Calu3 (cell line): ENCODE results near the gene FANCD2OS. TPM values are rescaled to one million over a fixed set of nuclear protein-coding genes. Genes with fewer than 3 reads are reported as not detected.

Source experiments
- BruUV-seq: library from RNA; stranded (reverse); fragments of 400-500 nt; replicated peaks from 2 replicates; lab custom pipeline; 2021; lab: Mats Ljungman, UMichigan
- CTCF ChIA-PET: fragments of 300-600 bp; sonication (Branson Sonifier 250); formaldehyde crosslinking; loops from one replicate; lab custom pipeline; 2022; ENCODE audit warnings: antibody characterized with exemption; lab: Charles Lee
- DNase-seq: peaks from one replicate; pipeline ENCODE4 v3.0.0; 2022
- H3K27ac Mint-ChIP-seq: one replicate; pipeline ENCODE4 v1.8.0; 2022; ENCODE audit warnings: mixed read lengths; ENCODE audit not compliant: unreplicated experiment
- H3K27me3 Mint-ChIP-seq: one replicate; pipeline ENCODE4 v1.8.0; 2022; ENCODE audit warnings: mixed read lengths; ENCODE audit not compliant: unreplicated experiment
- H3K36me3 Mint-ChIP-seq: one replicate; pipeline ENCODE4 v1.8.0; 2022; ENCODE audit warnings: mild to moderate bottlenecking, moderate library complexity, mixed read lengths; ENCODE audit not compliant: insufficient read depth, unreplicated experiment
- H3K4me1 Mint-ChIP-seq: one replicate; pipeline ENCODE4 v1.8.0; 2022; ENCODE audit warnings: mild to moderate bottlenecking, low read depth, mixed read lengths; ENCODE audit not compliant: unreplicated experiment
- H3K4me3 Mint-ChIP-seq: one replicate; pipeline ENCODE4 v1.8.0; 2022; ENCODE audit warnings: mild to moderate bottlenecking, low read depth, moderate library complexity, mixed read lengths; ENCODE audit not compliant: unreplicated experiment
- H3K9me3 Mint-ChIP-seq: one replicate; pipeline ENCODE4 v1.8.0; 2022; ENCODE audit warnings: low read depth, mixed read lengths; ENCODE audit not compliant: unreplicated experiment
- intact Hi-C: fragments of 100-400 bp; cut with micrococcal nuclease; formaldehyde crosslinking; loops from one replicate; pipeline ENCODE4 v1.10.0; 2022; ENCODE audit not compliant: unreplicated experiment
- total RNA-seq: library from RNA; stranded (reverse); gene quantifications from 2 replicates; pipeline ENCODE4 v1.2.3, GENCODE V29; 2022
- TF ChIP-seq, protein P1 (sequence below): fragments of 200-600 bp; IDR thresholded peaks from one replicate; pipeline ENCODE4 v1.8.0; 2022; ENCODE audit warnings: antibody characterized with exemption; ENCODE audit not compliant: unreplicated experiment

Gene FANCD2OS
- total RNA-seq, 1 experiment from 2014 or later, result not detected

DNA sequence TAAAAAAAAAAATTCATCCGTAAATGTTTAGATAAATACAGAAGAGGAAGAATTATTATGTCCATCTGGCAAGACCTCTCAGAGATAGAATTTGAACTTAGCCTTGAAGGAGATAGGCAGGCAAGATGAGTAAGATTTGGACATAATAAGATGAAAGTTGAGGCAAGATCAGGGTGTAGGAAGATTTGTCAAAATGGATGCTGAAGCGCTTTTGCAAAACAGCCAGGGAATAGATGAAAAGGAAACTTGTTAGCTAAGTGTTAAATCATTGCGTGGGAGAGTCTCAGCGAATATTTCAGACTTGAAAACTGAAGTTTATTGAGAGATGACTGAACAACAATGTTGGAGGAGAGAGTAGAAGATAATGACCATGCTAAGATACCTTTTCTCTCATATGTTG lies 14.7 kb upstream of the FANCD2OS start:
- no TSS peak for BruUV-seq

DNA sequence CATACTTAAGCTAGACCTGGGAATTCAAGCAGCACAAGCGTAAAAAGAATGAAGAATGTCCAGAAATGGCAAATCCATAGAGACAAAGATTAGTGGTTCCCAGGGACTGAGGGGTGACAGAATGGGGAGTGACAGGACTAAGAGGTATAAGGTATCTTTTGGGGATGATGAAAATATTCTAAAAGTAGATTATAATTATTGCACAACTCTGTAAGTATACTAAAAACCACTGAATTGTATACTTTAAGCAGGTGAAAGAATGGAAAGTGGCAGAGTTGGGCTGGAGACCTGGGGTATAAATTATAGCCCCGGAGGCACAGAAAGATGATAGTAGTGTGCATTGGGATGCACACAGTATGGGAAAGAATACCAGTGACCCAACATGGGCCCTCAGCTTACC lies 13.0 kb upstream of the FANCD2OS start:
- CTCF ChIA-PET, result no interaction called here
- no peaks in the 10 kb centered on the region for H3K4me1 Mint-ChIP-seq
- TF ChIP-seq, protein P1, sequence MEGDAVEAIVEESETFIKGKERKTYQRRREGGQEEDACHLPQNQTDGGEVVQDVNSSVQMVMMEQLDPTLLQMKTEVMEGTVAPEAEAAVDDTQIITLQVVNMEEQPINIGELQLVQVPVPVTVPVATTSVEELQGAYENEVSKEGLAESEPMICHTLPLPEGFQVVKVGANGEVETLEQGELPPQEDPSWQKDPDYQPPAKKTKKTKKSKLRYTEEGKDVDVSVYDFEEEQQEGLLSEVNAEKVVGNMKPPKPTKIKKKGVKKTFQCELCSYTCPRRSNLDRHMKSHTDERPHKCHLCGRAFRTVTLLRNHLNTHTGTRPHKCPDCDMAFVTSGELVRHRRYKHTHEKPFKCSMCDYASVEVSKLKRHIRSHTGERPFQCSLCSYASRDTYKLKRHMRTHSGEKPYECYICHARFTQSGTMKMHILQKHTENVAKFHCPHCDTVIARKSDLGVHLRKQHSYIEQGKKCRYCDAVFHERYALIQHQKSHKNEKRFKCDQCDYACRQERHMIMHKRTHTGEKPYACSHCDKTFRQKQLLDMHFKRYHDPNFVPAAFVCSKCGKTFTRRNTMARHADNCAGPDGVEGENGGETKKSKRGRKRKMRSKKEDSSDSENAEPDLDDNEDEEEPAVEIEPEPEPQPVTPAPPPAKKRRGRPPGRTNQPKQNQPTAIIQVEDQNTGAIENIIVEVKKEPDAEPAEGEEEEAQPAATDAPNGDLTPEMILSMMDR, result no peak
- peaks cover 2% of the 10 kb centered on the region for H3K9me3 Mint-ChIP-seq
- intact Hi-C loops, result no loop called here
- no peaks in the 10 kb centered on the region for H3K27me3 Mint-ChIP-seq
- H3K27ac Mint-ChIP-seq, result no peak overlapping the region
- H3K36me3 Mint-ChIP-seq, result peaks cover 48% of the 10 kb centered on the region
- no peak overlapping the region for H3K4me3 Mint-ChIP-seq
- DNase-seq, result no peak
- no TSS peak for BruUV-seq

More for the DNA sequence above, 14.7 kb upstream of the FANCD2OS start:
- Mint-ChIP-seq H3K27ac (no peak overlapping the region), H3K4me3 (no peak overlapping the region), H3K4me1 (no peaks in the 10 kb centered on the region), H3K27me3 (no peaks in the 10 kb centered on the region), H3K9me3 (peaks cover 2% of the 10 kb centered on the region), H3K36me3 (peaks cover 46% of the 10 kb centered on the region)
- CTCF ChIA-PET, result no interaction called here
- DNase-seq, result no peak
- TF ChIP-seq, protein P1, result no peak
- intact Hi-C loops, result no loop called here

DNA sequence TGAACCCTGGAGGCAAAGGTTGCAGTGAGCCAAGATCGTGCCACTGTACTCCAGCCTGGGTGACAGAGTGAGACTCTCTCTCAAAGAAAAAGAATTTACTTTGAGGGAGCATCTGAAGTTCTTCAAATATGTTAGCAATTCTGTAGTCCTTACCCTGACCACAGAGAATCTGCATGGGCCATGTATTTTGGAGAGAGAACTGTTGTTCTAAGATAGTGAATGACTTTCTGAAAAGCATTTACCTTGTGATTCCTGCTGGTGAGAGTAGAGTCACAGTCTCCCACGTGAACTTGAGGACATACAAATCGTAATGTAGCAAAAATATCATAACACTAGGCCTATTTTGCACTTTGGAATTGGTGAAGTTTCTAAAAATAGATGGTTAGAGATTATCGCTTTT lies 11.3 kb upstream of the FANCD2OS start:
- CTCF ChIA-PET, result interaction anchor here (0.7 kb wide), 2 partner anchors 234 to 235 kb away, joined by 4 to 5 read pairs; no protein-coding TSS in a partner anchor
- no peak overlapping the region for H3K4me3 Mint-ChIP-seq
- H3K9me3 Mint-ChIP-seq, result peaks cover 2% of the 10 kb centered on the region
- H3K27ac Mint-ChIP-seq, result no peak overlapping the region
- no peaks in the 10 kb centered on the region for H3K27me3 Mint-ChIP-seq
- H3K36me3 Mint-ChIP-seq, result peaks cover 44% of the 10 kb centered on the region
- no peaks in the 10 kb centered on the region for H3K4me1 Mint-ChIP-seq
- no TSS peak for BruUV-seq
- intact Hi-C loops, result no loop called here
- TF ChIP-seq, protein P1, result no peak
- no peak for DNase-seq

DNA sequence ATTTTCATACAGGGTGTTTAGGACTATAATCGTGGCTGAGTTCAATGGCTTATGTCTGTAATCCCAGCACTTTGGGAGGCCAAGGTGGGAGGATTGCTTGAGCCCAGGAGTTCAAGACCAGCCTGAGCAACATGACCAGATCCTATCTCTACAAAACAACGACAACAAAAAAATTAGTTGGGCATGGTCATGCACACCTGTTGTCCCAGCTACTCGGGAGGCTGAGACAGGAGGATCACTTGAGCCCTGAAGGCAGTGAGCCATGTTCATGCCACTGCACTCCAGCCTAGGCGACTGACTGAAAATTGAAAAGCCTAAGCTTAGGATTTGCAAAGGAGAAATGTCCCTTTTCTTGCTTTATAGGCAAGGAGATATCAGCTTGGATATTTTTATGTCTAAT lies 8.9 kb upstream of the FANCD2OS start:
- CTCF ChIA-PET, result no interaction called here
- TF ChIP-seq, protein P1, result no peak
- peak overlapping the region; percentile 99 for H3K4me3 Mint-ChIP-seq
- no peak for DNase-seq
- no peaks in the 10 kb centered on the region for H3K4me1 Mint-ChIP-seq
- peaks cover 31% of the 10 kb centered on the region for H3K36me3 Mint-ChIP-seq
- H3K9me3 Mint-ChIP-seq, result no peaks in the 10 kb centered on the region
- BruUV-seq, result no TSS peak
- intact Hi-C loops, result no loop called here
- H3K27ac Mint-ChIP-seq, result no peak overlapping the region
- H3K27me3 Mint-ChIP-seq, result no peaks in the 10 kb centered on the region
